Adipose tissue (tissue), 3 donors: ENCODE data around the gene SEPTIN5. TPM values are rescaled to one million over a fixed set of nuclear protein-coding genes. Genes with fewer than 3 reads are reported as not detected.
"Not testable (repeated sequence)": the region's sequence is repeated elsewhere in the genome, so short reads cannot be mapped to it uniquely, and the experiment has no call there.

Experiments
- H3K27ac ChIP-seq: one replicate; pipeline ENCODE4 v1.5.1; 2013; ENCODE audit warnings: low read depth, low read length
- WGBS, 3 donors: extraction: QIAGEN DNeasy Blood & Tissue Kit; methylation state at CpG; one replicate each; pipeline ENCODE4 v1.1.7; 2013; 5-methylcytosine and 5-hydroxymethylcytosine counted together
- polyA plus RNA-seq, 3 donors: library from polyadenylated mRNA; stranded (reverse); fragments of 200-250 nt; gene quantifications; one replicate each; pipeline ENCODE4 v1.2.3, GENCODE V29; 2013
- donor health status: healthy with polysubstance abuse.
- donor health status: Bipolar disorder and iron deficiency.
- donor health status: healthy.

SEPTIN5 gene
- 10 to 100 TPM in 1 of 3 donors, 1 to 10 TPM in 2; 5.3 to 18.8 (median 7.5) TPM for polyA plus RNA-seq

- H3K27ac ChIP-seq = no peak within 1 kb of the TSS
- WGBS, 3 donors = 1 to 3% (median 2%) methylated on average over 54 to 104 of the region's 106 CpGs
Observed at GRCh38 chr22:19714312-19715187, at the start of gene SEPTIN5. Gene SEPTIN5, plus strand, starts transcription at chr22:19714503. Its CDS starts 86 bp downstream, at chr22:19714589.

- no peak overlapping the region for H3K27ac ChIP-seq
- WGBS, 3 donors = 90 to 93% (median 90%) methylated on average over 19 of the region's 19 CpGs
Observed at GRCh38 chr22:19664951-19665783, 49.1 kb upstream of the SEPTIN5 start.

- H3K27ac ChIP-seq = no peak overlapping the region
- 82 to 88% (median 85%) methylated on average over 26 of the region's 26 CpGs for WGBS, 3 donors
Observed at GRCh38 chr22:19665784-19666672, 48.3 kb upstream of the SEPTIN5 start.

- H3K27ac ChIP-seq = no peak overlapping the region
- WGBS, 3 donors = 73 to 76% (median 74%) methylated on average over 21 of the region's 21 CpGs
Observed at GRCh38 chr22:19666673-19667593, 47.4 kb upstream of the SEPTIN5 start.

- H3K27ac ChIP-seq = no peak overlapping the region
- WGBS, 3 donors = 74 to 84% (median 78%) methylated on average over 19 of the region's 19 CpGs
Observed at GRCh38 chr22:19667872-19668740, 46.2 kb upstream of the SEPTIN5 start.

GRCh38 chr22:19668748-19669147 lies 45.6 kb upstream of the SEPTIN5 start:
- WGBS, 3 donors = 89 to 94% (median 93%) methylated on average over 10 of the region's 10 CpGs
- H3K27ac ChIP-seq = no peak overlapping the region

GRCh38 chr22:19669570-19669969 lies 44.7 kb upstream of the SEPTIN5 start:
- no peak overlapping the region for H3K27ac ChIP-seq
- 53 to 74% (median 58%) methylated on average over 4 of the region's 4 CpGs for WGBS, 3 donors

- no peak overlapping the region for H3K27ac ChIP-seq
- 89 to 94% (median 94%) methylated on average over 3 of the region's 3 CpGs for WGBS, 3 donors
Observed at GRCh38 chr22:19671316-19671715, 43.0 kb upstream of the SEPTIN5 start.

- no peak overlapping the region for H3K27ac ChIP-seq
- 79 to 95% (median 94%) methylated on average over 9 of the region's 9 CpGs for WGBS, 3 donors
Observed at GRCh38 chr22:19672054-19672776, 42.1 kb upstream of the SEPTIN5 start.

- WGBS, 3 donors = 66 to 86% (median 81%) methylated on average over 4 of the region's 4 CpGs
- H3K27ac ChIP-seq = no peak overlapping the region
Observed at GRCh38 chr22:19673660-19674059, 40.6 kb upstream of the SEPTIN5 start.

GRCh38 chr22:19674129-19674928 lies 40.0 kb upstream of the SEPTIN5 start:
- WGBS, 3 donors = 69 to 71% (median 70%) methylated on average over 11 of the region's 11 CpGs
- no peak overlapping the region for H3K27ac ChIP-seq

- no peak overlapping the region for H3K27ac ChIP-seq
- WGBS, 3 donors = 46 to 77% (median 73%) methylated on average over 10 of the region's 10 CpGs
Observed at GRCh38 chr22:19674929-19675253, 39.4 kb upstream of the SEPTIN5 start.

- 81 to 96% (median 94%) methylated on average over 7 of the region's 7 CpGs for WGBS, 3 donors
- no peak overlapping the region for H3K27ac ChIP-seq
Observed at GRCh38 chr22:19675428-19675827, 38.9 kb upstream of the SEPTIN5 start.

GRCh38 chr22:19676437-19676836 lies 37.9 kb upstream of the SEPTIN5 start:
- 80 to 88% (median 88%) methylated on average over 1 of the region's 1 CpG for WGBS, 3 donors
- not testable (repeated sequence) for H3K27ac ChIP-seq

GRCh38 chr22:19678949-19679521 lies 35.3 kb upstream of the SEPTIN5 start:
- no peak overlapping the region for H3K27ac ChIP-seq
- WGBS, 3 donors = 58 to 73% (median 68%) methylated on average over 11 of the region's 11 CpGs
